HG02870 (cell line): ENCODE data around the gene NEXN.
A peak's percentile ranks its signal among the peaks of the same experiment; 100 is the strongest.
"Not testable (repeated sequence)": the region's sequence is repeated elsewhere in the genome, so short reads cannot be mapped to it uniquely, and the experiment has no call there.

ENCODE experiments used
- ATAC-seq: cut with Tn5 transposase; IDR thresholded peaks from one replicate; pipeline ENCODE4 v1.9.1; 2021; ENCODE audit warnings: mild to moderate bottlenecking, moderate library complexity; ENCODE audit not compliant: unreplicated experiment

The NEXN gene

GRCh38 chr1:77958391-77958790, 70.0 kb downstream of the NEXN start:
- ATAC-seq: no peak

GRCh38 chr1:77958850-77959249, 70.4 kb downstream of the NEXN start:
- no peak for ATAC-seq

- no peak for ATAC-seq
These were observed 73.0 kb downstream of the NEXN start for GRCh38 chr1:77961392-77961791.

DNA sequence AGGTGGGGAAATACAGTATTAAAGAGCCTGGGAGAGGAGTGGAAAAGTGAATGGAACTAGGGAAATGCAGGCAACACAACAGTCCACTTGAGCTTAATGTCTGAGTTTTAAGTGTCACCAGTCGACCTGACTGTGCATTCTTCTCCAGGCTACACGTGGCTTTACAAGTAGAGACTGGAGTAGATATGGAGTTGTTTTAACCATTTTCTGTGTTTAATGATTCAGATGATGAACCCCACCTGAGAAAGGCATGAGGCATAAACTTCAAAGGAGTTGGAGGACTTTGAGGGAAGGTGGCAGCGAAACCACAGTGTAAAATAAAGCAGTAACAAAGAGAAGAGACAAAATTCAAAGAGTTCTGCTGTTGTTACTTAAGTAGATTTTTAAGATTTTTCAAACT, 77.9 kb downstream of the NEXN start:
- no peak for ATAC-seq

DNA sequence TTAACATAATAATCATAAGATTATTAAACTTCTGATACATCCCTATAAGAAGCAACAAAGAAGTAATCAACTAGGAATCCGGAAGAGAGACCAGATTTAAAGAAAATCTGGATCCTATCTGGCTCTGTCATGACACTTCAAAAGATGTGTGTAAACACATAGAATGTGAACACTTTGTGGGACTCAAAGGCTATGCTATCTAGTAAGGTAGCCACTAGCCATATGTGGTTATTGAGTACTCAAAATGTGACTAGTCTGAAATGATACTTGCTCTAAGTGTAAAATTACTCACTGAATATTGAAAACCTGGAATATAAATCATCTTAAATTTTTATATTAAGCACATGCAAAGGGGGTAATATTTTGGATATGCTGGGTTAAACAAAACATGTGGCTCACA, 81.8 kb downstream of the NEXN start:
- no peak for ATAC-seq

DNA sequence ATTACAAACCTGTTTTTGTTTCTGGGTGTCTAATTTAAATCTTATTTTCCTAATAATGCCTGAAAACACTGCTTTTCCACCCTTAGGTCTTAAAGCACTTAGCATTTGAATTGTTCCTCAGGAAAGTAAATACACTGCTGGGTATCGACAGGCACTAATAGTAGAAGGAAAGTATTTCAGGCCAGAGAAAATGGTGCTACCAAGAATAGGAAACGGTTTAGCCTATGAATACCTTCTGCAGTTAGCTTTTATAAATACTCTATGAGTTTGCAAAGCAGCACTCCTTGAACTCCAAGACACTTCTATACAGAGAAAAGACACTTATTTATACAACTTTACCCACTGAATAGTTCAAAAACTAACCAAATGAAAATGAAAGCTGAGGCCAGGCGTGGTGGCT, 83.7 kb downstream of the NEXN start:
- no peak for ATAC-seq

DNA sequence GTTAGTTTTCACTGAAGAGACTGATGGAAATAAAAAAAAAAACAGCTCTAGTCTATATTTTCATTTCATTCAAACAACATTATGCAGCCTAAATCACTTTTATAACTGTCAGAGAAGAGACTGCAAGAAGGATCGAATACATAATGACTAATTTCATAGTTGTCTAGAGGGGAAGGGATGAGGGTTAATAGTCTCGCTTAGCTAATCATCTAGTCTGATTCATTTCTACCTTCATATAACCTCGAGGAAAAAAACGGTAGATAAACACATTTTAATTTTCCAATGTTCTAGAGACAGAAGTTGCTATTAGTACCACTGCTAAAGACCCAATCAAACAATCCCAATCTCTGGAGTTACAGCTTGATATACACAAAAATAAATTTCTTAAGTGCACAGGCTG, 87.0 kb downstream of the NEXN start:
- no peak for ATAC-seq

- ATAC-seq: no peak
These were observed 87.5 kb downstream of the NEXN start for GRCh38 chr1:77975907-77976306.

DNA sequence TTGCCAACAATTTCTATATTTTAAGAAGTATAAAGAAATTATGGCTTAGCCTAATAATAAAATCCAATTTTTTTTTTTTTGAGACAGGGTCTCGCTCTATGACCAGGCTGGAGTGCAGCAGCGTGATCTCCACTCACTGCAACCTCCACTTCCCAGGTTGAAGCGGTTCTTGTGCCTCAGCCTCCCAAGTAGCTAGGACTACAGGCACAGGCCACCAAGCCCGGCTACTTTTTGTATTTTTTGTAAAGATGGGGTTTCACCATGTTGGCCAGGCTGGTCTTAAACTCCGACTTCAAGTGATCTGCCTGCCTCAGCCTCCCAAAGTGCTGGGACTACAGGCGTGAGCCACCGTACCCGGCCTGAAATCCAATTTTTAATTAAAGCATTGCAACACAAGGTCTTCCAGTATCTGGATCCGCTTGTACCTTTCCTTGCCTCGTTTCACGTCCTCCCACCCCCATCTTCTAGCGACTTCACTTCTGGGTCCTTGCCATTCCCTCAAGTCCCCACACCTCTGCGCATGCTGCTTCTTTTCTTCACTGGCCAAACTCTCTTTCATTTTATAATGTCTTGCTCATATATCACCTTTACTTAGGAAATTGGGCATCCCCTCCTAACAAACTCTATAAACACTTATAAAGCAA, 88.1 kb downstream of the NEXN start:
- no peak for ATAC-seq

DNA sequence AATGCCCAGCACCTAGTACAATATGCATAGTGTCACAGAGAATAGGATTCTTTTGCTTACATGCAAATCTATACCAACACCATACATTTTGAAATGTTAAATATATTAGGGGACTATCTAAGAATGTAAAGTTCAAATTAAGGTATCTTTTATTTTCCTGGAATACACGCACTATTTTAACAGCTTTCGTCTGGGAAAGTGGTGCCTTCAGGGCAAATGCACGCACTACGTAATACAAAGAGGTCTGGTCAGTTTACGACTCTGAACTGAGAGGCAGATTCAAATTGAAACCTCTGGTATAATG, 89.5 kb downstream of the NEXN start:
- ATAC-seq: no peak

DNA sequence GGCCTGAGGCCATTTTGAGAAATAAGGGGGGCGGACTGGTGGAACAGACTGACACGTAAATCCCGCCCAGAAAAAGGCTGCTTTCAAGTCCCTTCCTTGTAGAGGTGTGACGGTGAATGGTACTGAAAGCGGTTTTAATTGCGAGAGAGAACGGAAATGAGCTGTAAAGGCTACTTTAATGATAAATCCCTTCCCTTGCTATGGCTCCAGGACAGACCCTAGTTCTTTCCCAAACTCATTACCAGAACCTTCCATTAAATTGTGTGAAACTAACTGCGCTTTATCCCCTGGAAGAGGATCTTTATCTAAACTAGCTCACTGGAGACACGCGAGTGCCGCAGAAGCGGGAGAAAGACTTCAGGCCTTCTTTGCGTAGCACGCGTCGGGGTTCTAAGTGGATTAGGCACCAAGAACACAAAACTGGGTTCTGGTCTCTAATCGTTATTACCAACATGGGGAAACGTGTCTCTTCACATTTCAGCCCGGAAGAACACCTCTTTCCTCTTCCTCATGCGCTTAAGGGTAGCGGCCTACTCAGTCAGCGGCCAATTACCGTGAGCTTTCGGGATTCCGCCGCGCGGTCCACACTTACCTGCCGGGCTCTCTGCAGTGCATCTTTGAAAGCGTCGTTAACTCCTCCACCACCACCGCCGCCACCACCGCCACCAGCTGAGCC, 90.0 kb downstream of the NEXN start:
- ATAC-seq: peak; percentile 70

- ATAC-seq: peak; percentile 65
These were observed 90.8 kb downstream of the NEXN start, which contains the start of gene FUBP1 for GRCh38 chr1:77978969-77979876. FUBP1 (minus strand) TSS chr1:77979072; CDS start chr1:77979004, 68 bp downstream.

GRCh38 chr1:77983352-77983996, 95.0 kb downstream of the NEXN start:
- ATAC-seq: not testable (repeated sequence)

GRCh38 chr1:77983997-77984355, 95.6 kb downstream of the NEXN start:
- no peak for ATAC-seq

GRCh38 chr1:77984629-77985028, 96.2 kb downstream of the NEXN start:
- ATAC-seq: no peak

GRCh38 chr1:77986810-77987209, 98.4 kb downstream of the NEXN start:
- no peak for ATAC-seq

- no peak for ATAC-seq
These were observed 99.5 kb downstream of the NEXN start for GRCh38 chr1:77987919-77988318.

- ATAC-seq: no peak
These were observed 101.3 kb downstream of the NEXN start for GRCh38 chr1:77989744-77990143.

DNA sequence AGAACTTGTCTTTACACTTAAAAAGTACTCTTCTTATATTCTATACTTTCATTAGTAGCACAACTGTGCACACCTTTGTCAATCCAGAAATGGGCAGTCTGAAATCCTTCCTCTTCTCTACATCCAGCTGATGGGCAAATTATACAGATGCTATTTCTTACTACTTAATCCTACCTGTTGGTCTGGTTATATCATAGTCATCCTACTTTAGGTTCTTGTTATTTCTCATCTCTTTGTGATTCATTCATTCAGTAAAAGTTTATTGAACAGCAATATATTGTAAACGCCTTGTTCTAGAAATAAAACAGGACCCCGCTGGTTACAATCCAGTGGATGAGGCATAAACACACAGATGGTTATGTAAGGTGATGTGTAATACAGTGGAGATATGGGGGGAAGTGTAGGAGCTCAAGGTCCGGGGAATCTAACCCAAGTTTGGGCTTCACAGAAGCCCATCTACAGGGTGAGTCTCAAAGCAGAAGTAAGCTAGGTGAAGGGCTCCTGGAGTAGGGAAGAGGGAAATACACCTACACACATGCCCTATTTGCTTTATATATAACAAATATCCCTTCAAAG, 102.3 kb downstream of the NEXN start:
- ATAC-seq: peak; percentile 42

- ATAC-seq: no peak
These were observed 103.2 kb downstream of the NEXN start for GRCh38 chr1:77991638-77992037.
